HEK293 (cell line): ENCODE measurements around the gene VWA3A.

Experiments used
- CTCF ChIA-PET: fragments of 350-600 bp; formaldehyde crosslinking; extraction: SDS; loops from one replicate; lab custom pipeline; 2021; ENCODE audit warnings: antibody characterized with exemption; lab: Yijun Ruan, JAX
- POLR2A ChIA-PET: fragments of 300-600 bp; formaldehyde crosslinking; extraction: SDS; loops from one replicate; lab custom pipeline; 2020; ENCODE audit warnings: antibody characterized with exemption, inconsistent platforms; lab: Yijun Ruan, JAX
- H3K27ac ChIP-seq: fragments of 200-500 bp; sonication (Bioruptor generic); 2 replicates; pipeline ENCODE4 v1.5.1; 2014; ENCODE audit warnings: low read depth, low read length, control low read depth, inconsistent platforms; ENCODE audit errors: extremely low read depth
- H3K36me3 ChIP-seq, 2 experiments: fragments of 200-500 bp in 1 of 2; sonication (Bioruptor generic) in 1 of 2; 1 replicate in 1 of 2; 2 replicates in 1 of 2; pipeline ENCODE4 v1.5.1; 2014 to 2017; ENCODE audit warnings: inconsistent platforms in 2 of 2, low read length in 2 of 2; ENCODE audit not compliant: control insufficient read depth in 2 of 2, insufficient read depth in 1 of 2
- H3K4me1 ChIP-seq: fragments of 200-500 bp; sonication (Bioruptor generic); 2 replicates; pipeline ENCODE4 v1.5.1; 2014; ENCODE audit warnings: mild to moderate bottlenecking, low read length, inconsistent platforms; ENCODE audit not compliant: control insufficient read depth, insufficient read depth
- H3K4me3 ChIP-seq: 2 replicates; pipeline ENCODE4 v1.5.1; 2011; ENCODE audit warnings: low read depth, mild to moderate bottlenecking, control low read depth, low read length, moderate library complexity
- H3K9me3 ChIP-seq: fragments of 200-500 bp; sonication (Bioruptor generic); 2 replicates; pipeline ENCODE4 v1.5.1; 2014; ENCODE audit warnings: low read depth, low read length, inconsistent platforms; ENCODE audit not compliant: control insufficient read depth, insufficient read depth
- BCL11A ChIP-seq: fragments of 450-650 bp; formaldehyde crosslinking; IDR thresholded peaks from 2 replicates; pipeline ENCODE4 v1.5.1; 2016; ENCODE audit warnings: low read depth, missing biosample characterization, missing genetic modification characterization
- HOXD13 ChIP-seq: sonication (generic); formaldehyde crosslinking; IDR thresholded peaks from 2 replicates; pipeline ENCODE4 v1.8.0; 2022; ENCODE audit warnings: missing genetic modification reagents, borderline replicate concordance
- OSR2 ChIP-seq: fragments of 450-650 bp; formaldehyde crosslinking; IDR thresholded peaks from 2 replicates; pipeline ENCODE4 v1.5.1; 2016; ENCODE audit warnings: missing biosample characterization, missing genetic modification characterization
- PRDM6 ChIP-seq: fragments of 450-650 bp; formaldehyde crosslinking; IDR thresholded peaks from 2 replicates; pipeline ENCODE4 v1.5.1; 2017; ENCODE audit warnings: missing biosample characterization, missing genetic modification characterization
- SALL2 ChIP-seq: fragments of 450-650 bp; formaldehyde crosslinking; IDR thresholded peaks from 2 replicates; pipeline ENCODE4 v1.5.0; 2017; ENCODE audit warnings: missing biosample characterization, mild to moderate bottlenecking, missing genetic modification characterization, borderline replicate concordance
- TCF7L2 ChIP-seq: IDR thresholded peaks from 2 replicates; pipeline ENCODE4 v1.6.1; 2011; ENCODE audit warnings: low read depth, mild to moderate bottlenecking, inconsistent platforms, low read length, moderate library complexity, borderline replicate concordance
- TRIM28 ChIP-seq: IDR thresholded peaks from 2 replicates; pipeline ENCODE4 v1.6.1; 2011; ENCODE audit warnings: low read length, control low read depth, borderline replicate concordance
- YY2 ChIP-seq: fragments of 450-650 bp; formaldehyde crosslinking; IDR thresholded peaks from 2 replicates; pipeline ENCODE4 v1.5.1; 2016; ENCODE audit warnings: missing biosample characterization, missing genetic modification characterization
- ZBTB6 ChIP-seq: fragments of 450-650 bp; formaldehyde crosslinking; IDR thresholded peaks from 2 replicates; pipeline ENCODE4 v1.5.1; 2017; ENCODE audit warnings: missing biosample characterization, missing genetic modification characterization
- ZEB2 ChIP-seq: fragments of 450-650 bp; formaldehyde crosslinking; IDR thresholded peaks from 2 replicates; pipeline ENCODE4 v1.5.1; 2016; ENCODE audit warnings: missing biosample characterization, missing genetic modification characterization
- ZNF132 ChIP-seq: fragments of 450-650 bp; formaldehyde crosslinking; IDR thresholded peaks from 2 replicates; pipeline ENCODE4 v1.5.1; 2017; ENCODE audit warnings: missing biosample characterization, missing genetic modification characterization, borderline replicate concordance
- ZNF155 ChIP-seq: fragments of 450-650 bp; formaldehyde crosslinking; IDR thresholded peaks from 2 replicates; pipeline ENCODE4 v1.5.1; 2016; ENCODE audit warnings: missing biosample characterization, missing genetic modification characterization
- ZNF184 ChIP-seq: fragments of 450-650 bp; IDR thresholded peaks from 2 replicates; pipeline ENCODE4 v1.5.1; 2018; ENCODE audit warnings: missing biosample characterization, mild to moderate bottlenecking, missing genetic modification characterization
- ZNF221 ChIP-seq: fragments of 450-650 bp; formaldehyde crosslinking; IDR thresholded peaks from 2 replicates; pipeline ENCODE4 v1.5.1; 2017; ENCODE audit warnings: missing biosample characterization, missing genetic modification characterization, borderline replicate concordance
- ZNF292 ChIP-seq: fragments of 450-650 bp; formaldehyde crosslinking; IDR thresholded peaks from 2 replicates; pipeline ENCODE4 v1.5.1; 2016; ENCODE audit warnings: low read depth, missing biosample characterization, missing genetic modification characterization, borderline replicate concordance
- ZNF560 ChIP-seq: fragments of 450-650 bp; formaldehyde crosslinking; IDR thresholded peaks from 2 replicates; pipeline ENCODE4 v1.5.1; 2017; ENCODE audit warnings: missing biosample characterization, missing genetic modification characterization, borderline replicate concordance
- ZNF621 ChIP-seq: fragments of 450-650 bp; formaldehyde crosslinking; IDR thresholded peaks from 2 replicates; pipeline ENCODE4 v1.5.1; 2017; ENCODE audit warnings: missing biosample characterization, missing genetic modification characterization
- TF ChIP-seq, protein P1 (sequence below): fragments of 450-650 bp; formaldehyde crosslinking; IDR thresholded peaks from 2 replicates; pipeline ENCODE4 v1.5.1; 2016; ENCODE audit warnings: missing biosample characterization, missing genetic modification characterization, low read depth
- TF ChIP-seq, protein P2 (sequence below): fragments of 450-650 bp; formaldehyde crosslinking; IDR thresholded peaks from 2 replicates; pipeline ENCODE4 v1.5.1; 2016; ENCODE audit warnings: missing biosample characterization, missing genetic modification characterization, borderline replicate concordance
- TF ChIP-seq, protein P3 (sequence below): fragments of 450-650 bp; IDR thresholded peaks from 2 replicates; pipeline ENCODE4 v1.5.1; 2018; ENCODE audit warnings: missing biosample characterization, mild to moderate bottlenecking, missing genetic modification characterization

VWA3A gene

DNA sequence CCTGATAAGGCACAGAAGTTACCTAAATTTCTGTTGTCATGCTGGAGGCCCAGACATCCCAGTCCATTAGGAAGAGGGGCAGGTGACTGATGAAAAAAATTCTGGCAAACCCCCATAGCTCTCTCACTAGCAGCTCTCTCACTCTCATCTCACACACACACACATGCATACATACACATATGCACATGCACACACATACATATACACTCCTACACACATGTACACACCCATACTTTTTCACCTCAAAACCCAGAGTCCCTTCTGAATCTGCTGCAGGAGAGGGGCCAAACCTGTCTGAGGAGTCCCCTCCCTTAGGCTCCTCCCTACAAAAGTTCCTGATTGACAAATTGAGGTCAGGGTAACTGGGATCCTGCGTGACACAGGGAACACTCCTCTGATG lies 47.4 kb downstream of the VWA3A start:
- Histone ChIP-seq H3K9me3 (no peaks in the 10 kb centered on the region), H3K27ac (no peak overlapping the region), H3K4me3 (no peak overlapping the region), H3K4me1 (no peaks in the 10 kb centered on the region), H3K36me3 (no peaks in the 10 kb centered on the region)
- ChIA-PET POLR2A (interaction anchor here (0.7 to 1.1 kb wide), 2 partner anchors 57 to 132 kb away, joined by 3 read pairs; partner anchors contain the start of gene MOSMO), CTCF (interaction anchor here (0.7 to 1.2 kb wide), 2 partner anchors 41 to 46 kb away, joined by 3 to 4 read pairs; no protein-coding TSS in a partner anchor)
- TF ChIP-seq, protein P1, sequence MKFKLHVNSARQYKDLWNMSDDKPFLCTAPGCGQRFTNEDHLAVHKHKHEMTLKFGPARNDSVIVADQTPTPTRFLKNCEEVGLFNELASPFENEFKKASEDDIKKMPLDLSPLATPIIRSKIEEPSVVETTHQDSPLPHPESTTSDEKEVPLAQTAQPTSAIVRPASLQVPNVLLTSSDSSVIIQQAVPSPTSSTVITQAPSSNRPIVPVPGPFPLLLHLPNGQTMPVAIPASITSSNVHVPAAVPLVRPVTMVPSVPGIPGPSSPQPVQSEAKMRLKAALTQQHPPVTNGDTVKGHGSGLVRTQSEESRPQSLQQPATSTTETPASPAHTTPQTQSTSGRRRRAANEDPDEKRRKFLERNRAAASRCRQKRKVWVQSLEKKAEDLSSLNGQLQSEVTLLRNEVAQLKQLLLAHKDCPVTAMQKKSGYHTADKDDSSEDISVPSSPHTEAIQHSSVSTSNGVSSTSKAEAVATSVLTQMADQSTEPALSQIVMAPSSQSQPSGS (tag by site-specific recombination), result no peak
- TF ChIP-seq ZNF155, result no peak
- TF ChIP-seq ZNF621 (tag by site-specific recombination), result no peak
- no peak for TF ChIP-seq TRIM28
- TF ChIP-seq ZNF184 (tag by site-specific recombination), result no peak
- TF ChIP-seq ZBTB6 (tag by site-specific recombination), result no peak
- TF ChIP-seq TCF7L2, result no peak
- TF ChIP-seq OSR2, result no peak
- no peak for TF ChIP-seq ZNF292 (tag by site-specific recombination)
- no peak for TF ChIP-seq ZNF132 (tag by site-specific recombination)
- no peak for TF ChIP-seq ZEB2 (tag by site-specific recombination)
- no peak for TF ChIP-seq YY2
- no peak for TF ChIP-seq PRDM6
- no peak for TF ChIP-seq HOXD13 (CRISPR knock-in tag)
- TF ChIP-seq, protein P2, sequence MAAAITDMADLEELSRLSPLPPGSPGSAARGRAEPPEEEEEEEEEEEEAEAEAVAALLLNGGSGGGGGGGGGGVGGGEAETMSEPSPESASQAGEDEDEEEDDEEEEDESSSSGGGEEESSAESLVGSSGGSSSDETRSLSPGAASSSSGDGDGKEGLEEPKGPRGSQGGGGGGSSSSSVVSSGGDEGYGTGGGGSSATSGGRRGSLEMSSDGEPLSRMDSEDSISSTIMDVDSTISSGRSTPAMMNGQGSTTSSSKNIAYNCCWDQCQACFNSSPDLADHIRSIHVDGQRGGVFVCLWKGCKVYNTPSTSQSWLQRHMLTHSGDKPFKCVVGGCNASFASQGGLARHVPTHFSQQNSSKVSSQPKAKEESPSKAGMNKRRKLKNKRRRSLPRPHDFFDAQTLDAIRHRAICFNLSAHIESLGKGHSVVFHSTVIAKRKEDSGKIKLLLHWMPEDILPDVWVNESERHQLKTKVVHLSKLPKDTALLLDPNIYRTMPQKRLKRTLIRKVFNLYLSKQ (tag by site-specific recombination), result no peak
- no peak for TF ChIP-seq BCL11A (tag by site-specific recombination)
- TF ChIP-seq, protein P3, sequence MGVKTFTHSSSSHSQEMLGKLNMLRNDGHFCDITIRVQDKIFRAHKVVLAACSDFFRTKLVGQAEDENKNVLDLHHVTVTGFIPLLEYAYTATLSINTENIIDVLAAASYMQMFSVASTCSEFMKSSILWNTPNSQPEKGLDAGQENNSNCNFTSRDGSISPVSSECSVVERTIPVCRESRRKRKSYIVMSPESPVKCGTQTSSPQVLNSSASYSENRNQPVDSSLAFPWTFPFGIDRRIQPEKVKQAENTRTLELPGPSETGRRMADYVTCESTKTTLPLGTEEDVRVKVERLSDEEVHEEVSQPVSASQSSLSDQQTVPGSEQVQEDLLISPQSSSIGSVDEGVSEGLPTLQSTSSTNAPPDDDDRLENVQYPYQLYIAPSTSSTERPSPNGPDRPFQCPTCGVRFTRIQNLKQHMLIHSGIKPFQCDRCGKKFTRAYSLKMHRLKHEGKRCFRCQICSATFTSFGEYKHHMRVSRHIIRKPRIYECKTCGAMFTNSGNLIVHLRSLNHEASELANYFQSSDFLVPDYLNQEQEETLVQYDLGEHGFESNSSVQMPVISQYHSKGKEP (tag by site-specific recombination), result no peak
- TF ChIP-seq SALL2, result no peak
- no peak for TF ChIP-seq ZNF221 (tag by site-specific recombination)
- no peak for TF ChIP-seq ZNF560 (tag by site-specific recombination)
